HL-60 (cell line): ENCODE results near the gene CES1.
"Not testable (repeated sequence)": the region's sequence is repeated elsewhere in the genome, so short reads cannot be mapped to it uniquely, and the experiment has no call there.

ENCODE experiments used
- CTCF ChIP-seq: IDR thresholded peaks from one replicate; pipeline ENCODE4 v1.5.1; 2011; ENCODE audit warnings: low read length, control low read depth, inconsistent platforms; ENCODE audit not compliant: insufficient read depth
- POLR2AphosphoS5 ChIP-seq: IDR thresholded peaks from 2 replicates; pipeline ENCODE4 v1.6.1; 2012; ENCODE audit warnings: low read depth
- REST ChIP-seq: IDR thresholded peaks from 2 replicates; pipeline ENCODE4 v1.6.1; 2012; ENCODE audit warnings: low read depth; ENCODE audit not compliant: insufficient replicate concordance
- SPI1 ChIP-seq: IDR thresholded peaks from 2 replicates; pipeline ENCODE4 v1.6.1; 2012; ENCODE audit warnings: low read depth, mild to moderate bottlenecking, borderline replicate concordance

- TF ChIP-seq CTCF, POLR2AphosphoS5, REST, SPI1: not testable (repeated sequence)
These were observed 18.7 kb downstream of the CES1 start for GRCh38 chr16:55814174-55814573.
